Measurements from ENCODE around the gene FOXN3.

DNA sequence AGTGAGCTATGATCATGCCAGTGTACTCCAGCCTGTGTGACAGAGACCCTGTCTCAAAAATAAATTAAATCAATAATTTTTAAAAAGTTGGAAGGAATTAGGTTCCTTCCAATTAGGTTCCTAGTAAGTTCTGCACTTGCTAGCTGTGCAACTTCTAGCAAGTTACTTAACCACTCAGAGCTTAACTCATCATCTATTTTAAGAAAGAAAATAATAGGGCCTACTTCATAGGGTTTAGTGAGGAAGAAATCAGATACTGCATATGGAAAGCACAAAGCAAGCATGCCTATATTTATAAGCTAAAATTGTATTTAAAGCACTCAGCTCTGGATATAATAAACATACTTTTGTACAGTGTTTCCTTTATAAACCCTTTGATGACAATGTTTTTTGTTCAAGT, 10.7 kb downstream of the FOXN3 start:
- TF ChIP-seq, protein P1, sequence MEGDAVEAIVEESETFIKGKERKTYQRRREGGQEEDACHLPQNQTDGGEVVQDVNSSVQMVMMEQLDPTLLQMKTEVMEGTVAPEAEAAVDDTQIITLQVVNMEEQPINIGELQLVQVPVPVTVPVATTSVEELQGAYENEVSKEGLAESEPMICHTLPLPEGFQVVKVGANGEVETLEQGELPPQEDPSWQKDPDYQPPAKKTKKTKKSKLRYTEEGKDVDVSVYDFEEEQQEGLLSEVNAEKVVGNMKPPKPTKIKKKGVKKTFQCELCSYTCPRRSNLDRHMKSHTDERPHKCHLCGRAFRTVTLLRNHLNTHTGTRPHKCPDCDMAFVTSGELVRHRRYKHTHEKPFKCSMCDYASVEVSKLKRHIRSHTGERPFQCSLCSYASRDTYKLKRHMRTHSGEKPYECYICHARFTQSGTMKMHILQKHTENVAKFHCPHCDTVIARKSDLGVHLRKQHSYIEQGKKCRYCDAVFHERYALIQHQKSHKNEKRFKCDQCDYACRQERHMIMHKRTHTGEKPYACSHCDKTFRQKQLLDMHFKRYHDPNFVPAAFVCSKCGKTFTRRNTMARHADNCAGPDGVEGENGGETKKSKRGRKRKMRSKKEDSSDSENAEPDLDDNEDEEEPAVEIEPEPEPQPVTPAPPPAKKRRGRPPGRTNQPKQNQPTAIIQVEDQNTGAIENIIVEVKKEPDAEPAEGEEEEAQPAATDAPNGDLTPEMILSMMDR (IDR thresholded peaks at IDR 0.05 in 2 of 3, conservative IDR thresholded peaks at IDR 0.05 in 1 of 3; ENCODE audit: control insufficient read depth in 2 of 3, extremely low read depth in 1 of 3, insufficient read depth in 1 of 3, low read depth in 3 of 3, low read length in 3 of 3) = no peak
- TF ChIP-seq, protein P2, sequence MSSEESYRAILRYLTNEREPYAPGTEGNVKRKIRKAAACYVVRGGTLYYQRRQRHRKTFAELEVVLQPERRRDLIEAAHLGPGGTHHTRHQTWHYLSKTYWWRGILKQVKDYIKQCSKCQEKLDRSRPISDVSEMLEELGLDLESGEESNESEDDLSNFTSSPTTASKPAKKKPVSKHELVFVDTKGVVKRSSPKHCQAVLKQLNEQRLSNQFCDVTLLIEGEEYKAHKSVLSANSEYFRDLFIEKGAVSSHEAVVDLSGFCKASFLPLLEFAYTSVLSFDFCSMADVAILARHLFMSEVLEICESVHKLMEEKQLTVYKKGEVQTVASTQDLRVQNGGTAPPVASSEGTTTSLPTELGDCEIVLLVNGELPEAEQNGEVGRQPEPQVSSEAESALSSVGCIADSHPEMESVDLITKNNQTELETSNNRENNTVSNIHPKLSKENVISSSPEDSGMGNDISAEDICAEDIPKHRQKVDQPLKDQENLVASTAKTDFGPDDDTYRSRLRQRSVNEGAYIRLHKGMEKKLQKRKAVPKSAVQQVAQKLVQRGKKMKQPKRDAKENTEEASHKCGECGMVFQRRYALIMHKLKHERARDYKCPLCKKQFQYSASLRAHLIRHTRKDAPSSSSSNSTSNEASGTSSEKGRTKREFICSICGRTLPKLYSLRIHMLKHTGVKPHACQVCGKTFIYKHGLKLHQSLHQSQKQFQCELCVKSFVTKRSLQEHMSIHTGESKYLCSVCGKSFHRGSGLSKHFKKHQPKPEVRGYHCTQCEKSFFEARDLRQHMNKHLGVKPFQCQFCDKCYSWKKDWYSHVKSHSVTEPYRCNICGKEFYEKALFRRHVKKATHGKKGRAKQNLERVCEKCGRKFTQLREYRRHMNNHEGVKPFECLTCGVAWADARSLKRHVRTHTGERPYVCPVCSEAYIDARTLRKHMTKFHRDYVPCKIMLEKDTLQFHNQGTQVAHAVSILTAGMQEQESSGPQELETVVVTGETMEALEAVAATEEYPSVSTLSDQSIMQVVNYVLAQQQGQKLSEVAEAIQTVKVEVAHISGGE (CRISPR knock-in tag; IDR thresholded peaks at IDR 0.05) = no peak
- TF ChIP-seq STAT3 (IDR thresholded peaks at IDR 0.05; ENCODE audit: low read depth, low read length) (no peak), ELK1 (IDR thresholded peaks at IDR 0.05; ENCODE audit: low read depth, low read length) (no peak)
